HCT116 (cell line): ENCODE measurements around the gene SEC24C. TPM values are rescaled to one million over a fixed set of nuclear protein-coding genes. Genes with fewer than 3 reads are reported as not detected.

Experiments used
- ATAC-seq: fragments of 200-7000 bp; cut with Tn5 transposase; 2 replicates; pipeline ENCODE4 v1.9.1; 2020; ENCODE audit warnings: mild to moderate bottlenecking, moderate library complexity
- BruUV-seq: library from RNA; stranded (reverse); fragments of 400-500 nt; replicated peaks from 2 replicates; lab custom pipeline; 2021; lab: Mats Ljungman, UMichigan
- CTCF ChIA-PET: fragments of 300-600 bp; sonication (Branson Sonifier 250); formaldehyde crosslinking; loops from one replicate; lab custom pipeline; 2021; ENCODE audit warnings: antibody characterized with exemption; lab: Charles Lee
- POLR2A ChIA-PET: fragments of 300-600, 350-600 bp; sonication (Branson Sonifier 250); formaldehyde crosslinking; loops from one replicate; lab custom pipeline; 2021; ENCODE audit warnings: antibody characterized with exemption; lab: Charles Lee
- RAD21 ChIA-PET, 2 experiments: fragments of 300-600 bp; sonication (Branson Sonifier 250); formaldehyde crosslinking; loops; one replicate each; lab custom pipeline; 2023; ENCODE audit warnings: low total read pairs in 2 of 2; ENCODE audit not compliant: uncharacterized antibody in 2 of 2, unreplicated experiment in 2 of 2, low non-redundant PET in 1 of 2; lab: Charles Lee
- DNase-seq: peaks from one replicate; pipeline ENCODE4 v3.0.0-alpha.2; 2010; ENCODE audit warnings: low read depth, low spot score
- H2AFZ ChIP-seq: fragments of 200-600 bp; shearing (Covaris generic), sonication (generic); 2 replicates; pipeline ENCODE4 v1.6.1; 2017; ENCODE audit warnings: low read depth, mixed run types, mixed read lengths, antibody characterized with exemption, low read length; ENCODE audit not compliant: poor library complexity, severe bottlenecking
- H3K27ac ChIP-seq: 2 replicates; pipeline ENCODE4 v1.5.1; 2012; ENCODE audit warnings: low read depth, low read length
- H3K27me3 ChIP-seq: fragments of 200-600 bp; sonication (generic); 2 replicates; pipeline ENCODE4 v1.6.1; 2016; ENCODE audit warnings: mixed run types, low read length, mixed read lengths; ENCODE audit not compliant: insufficient read depth
- H3K36me3 ChIP-seq, 2 experiments: fragments of 200-500 bp in 1 of 2; fragments of 200-600 bp in 1 of 2; sonication (Bioruptor generic) in 1 of 2; sonication (generic) in 1 of 2; 2 replicates each; pipeline versions ENCODE4 v1.5.1 to v1.6.1; 2014 to 2016; ENCODE audit warnings: low read length in 2 of 2, inconsistent platforms in 1 of 2, mixed read lengths in 1 of 2, mixed run types in 1 of 2; ENCODE audit not compliant: insufficient read depth in 2 of 2, control insufficient read depth in 1 of 2
- H3K4me1 ChIP-seq, 2 experiments: fragments of 200-600 bp in 1 of 2; sonication (generic) in 1 of 2; 2 replicates each; pipeline versions ENCODE4 v1.5.1 to v1.6.1; 2012 to 2017; ENCODE audit warnings: low read length in 2 of 2, inconsistent platforms in 1 of 2, mild to moderate bottlenecking in 1 of 2, mixed read lengths in 1 of 2, mixed run types in 1 of 2, moderate library complexity in 1 of 2; ENCODE audit not compliant: insufficient read depth in 2 of 2, control insufficient read depth in 1 of 2
- H3K4me2 ChIP-seq: fragments of 200-600 bp; sonication (generic); 2 replicates; pipeline ENCODE4 v1.6.1; 2017; ENCODE audit warnings: mixed run types, low read length, mixed read lengths
- H3K4me3 ChIP-seq, 2 experiments: fragments of 200-600 bp in 1 of 2; sonication (generic) in 1 of 2; replicated peaks in 1 of 2; 2 replicates each; pipeline ENCODE4 v1.5.1; 2011 to 2016; ENCODE audit warnings: low read length in 2 of 2, control low read depth in 1 of 2, low read depth in 1 of 2, mild to moderate bottlenecking in 1 of 2, mixed read lengths in 1 of 2, mixed run types in 1 of 2
- H3K79me2 ChIP-seq: fragments of 200-600 bp; sonication (generic); 2 replicates; pipeline ENCODE4 v1.6.1; 2017; ENCODE audit warnings: mild to moderate bottlenecking, mixed run types, low read length, moderate library complexity, mixed read lengths; ENCODE audit not compliant: insufficient read depth
- H3K9ac ChIP-seq: fragments of 200-600 bp; sonication (generic); 2 replicates; pipeline ENCODE4 v1.6.1; 2016; ENCODE audit warnings: low read length, mixed read lengths
- H3K9me2 ChIP-seq: fragments of 200-600 bp; sonication (generic), shearing (Covaris generic); 2 replicates; pipeline ENCODE4 v1.6.1; 2017; ENCODE audit warnings: mixed run types, mild to moderate bottlenecking, moderate library complexity; ENCODE audit not compliant: insufficient read depth
- H3K9me3 ChIP-seq, 2 experiments: fragments of 200-500 bp in 1 of 2; fragments of 200-600 bp in 1 of 2; sonication (Bioruptor generic) in 1 of 2; sonication (generic) in 1 of 2; 2 replicates each; pipeline ENCODE4 v1.6.1; 2014 to 2017; ENCODE audit warnings: low read length in 2 of 2, mixed read lengths in 2 of 2, inconsistent platforms in 1 of 2, low read depth in 1 of 2, mild to moderate bottlenecking in 1 of 2, mixed run types in 1 of 2, moderate library complexity in 1 of 2; ENCODE audit not compliant: control insufficient read depth in 1 of 2, insufficient read depth in 1 of 2
- H4K20me1 ChIP-seq: fragments of 200-600 bp; sonication (generic), shearing (Covaris generic); 2 replicates; pipeline ENCODE4 v1.6.1; 2017; ENCODE audit warnings: mixed run types, mild to moderate bottlenecking, moderate library complexity; ENCODE audit not compliant: insufficient read depth
- EZH2 ChIP-seq: fragments of 200-600 bp; sonication (generic); IDR thresholded peaks from 2 replicates; pipeline ENCODE4 v1.6.1; 2017; ENCODE audit warnings: antibody characterized with exemption, mixed run types
- FOSL1 ChIP-seq: IDR thresholded peaks from 2 replicates; pipeline ENCODE4 v1.6.1; 2012; ENCODE audit warnings: low read depth
- JUND ChIP-seq: IDR thresholded peaks from 2 replicates; pipeline ENCODE4 v1.6.1; 2012
- POLR2A ChIP-seq: IDR thresholded peaks from 2 replicates; pipeline ENCODE4 v1.7.0; 2011; ENCODE audit warnings: borderline replicate concordance; ENCODE audit not compliant: insufficient read depth, insufficient read length; ENCODE audit errors: extremely low read depth
- YY1 ChIP-seq: IDR thresholded peaks from 2 replicates; pipeline ENCODE4 v1.6.1; 2011; ENCODE audit warnings: low read length, low read depth, moderate library complexity, mild to moderate bottlenecking; ENCODE audit not compliant: insufficient replicate concordance; ENCODE audit errors: extremely low read depth
- ZNF274 ChIP-seq: fragments of 200-500 bp; sonication (Bioruptor generic); IDR thresholded peaks from 2 replicates; pipeline ENCODE4 v1.6.1; 2014; ENCODE audit warnings: mild to moderate bottlenecking, low read depth, low read length, inconsistent platforms
- intact Hi-C: fragments of 100-400 bp; cut with micrococcal nuclease; formaldehyde crosslinking; loops from 2 replicates; pipeline ENCODE4 v1.10.0; 2022
- total RNA-seq: library from RNA; stranded (reverse); gene quantifications from one replicate; pipeline ENCODE4 v1.2.1, GENCODE V29; 2021; ENCODE audit not compliant: unreplicated experiment
- TF ChIP-seq, protein P1 (sequence below): IDR thresholded peaks from 2 replicates; pipeline ENCODE4 v1.6.1; 2012

Gene SEC24C
- total RNA-seq, 1 experiment from 2014 or later = 60.9 TPM

DNA sequence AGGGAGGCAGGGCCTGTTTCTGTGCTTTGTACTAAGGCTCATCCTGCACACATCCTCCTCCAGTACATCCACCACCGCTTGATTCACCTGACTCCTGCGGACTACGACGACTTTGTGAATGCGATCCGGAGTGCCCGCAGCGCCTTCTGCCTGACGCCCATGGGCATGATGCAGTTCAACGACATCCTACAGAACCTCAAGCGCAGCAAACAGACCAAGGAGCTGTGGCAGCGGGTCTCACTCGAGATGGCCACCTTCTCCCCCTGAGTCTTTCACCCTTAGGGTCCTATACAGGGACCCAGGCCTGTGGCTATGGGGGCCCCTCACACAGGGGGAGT, 57.0 kb downstream of the SEC24C start:
- no peaks in the 10 kb centered on the region for H3K9me2 ChIP-seq
- intact Hi-C loops = no loop called here
- H3K79me2 ChIP-seq = no peaks in the 10 kb centered on the region
- DNase-seq = no peak
- BruUV-seq = no TSS peak
- no peaks in the 10 kb centered on the region for H3K9me3 ChIP-seq
- POLR2A ChIA-PET = no interaction called here
- RAD21 ChIA-PET = no interaction called here
- no peak for ATAC-seq
- H3K4me3 ChIP-seq = no peak overlapping the region
- CTCF ChIA-PET = no interaction called here
- TF ChIP-seq POLR2A (no peak), FOSL1 (no peak), JUND (no peak)
- TF ChIP-seq, protein P1, sequence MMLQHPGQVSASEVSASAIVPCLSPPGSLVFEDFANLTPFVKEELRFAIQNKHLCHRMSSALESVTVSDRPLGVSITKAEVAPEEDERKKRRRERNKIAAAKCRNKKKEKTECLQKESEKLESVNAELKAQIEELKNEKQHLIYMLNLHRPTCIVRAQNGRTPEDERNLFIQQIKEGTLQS = no peak
- H3K27ac ChIP-seq = no peak overlapping the region
- no peaks in the 10 kb centered on the region for H4K20me1 ChIP-seq
- H3K4me2 ChIP-seq = no peak overlapping the region
- no peak overlapping the region for H3K9ac ChIP-seq
- H3K4me1 ChIP-seq = no peaks in the 10 kb centered on the region
- peaks cover 21 to 35% of the 10 kb centered on the region in 2 experiments for H3K36me3 ChIP-seq
- no peak overlapping the region for H2AFZ ChIP-seq
- no peaks in the 10 kb centered on the region for H3K27me3 ChIP-seq

DNA sequence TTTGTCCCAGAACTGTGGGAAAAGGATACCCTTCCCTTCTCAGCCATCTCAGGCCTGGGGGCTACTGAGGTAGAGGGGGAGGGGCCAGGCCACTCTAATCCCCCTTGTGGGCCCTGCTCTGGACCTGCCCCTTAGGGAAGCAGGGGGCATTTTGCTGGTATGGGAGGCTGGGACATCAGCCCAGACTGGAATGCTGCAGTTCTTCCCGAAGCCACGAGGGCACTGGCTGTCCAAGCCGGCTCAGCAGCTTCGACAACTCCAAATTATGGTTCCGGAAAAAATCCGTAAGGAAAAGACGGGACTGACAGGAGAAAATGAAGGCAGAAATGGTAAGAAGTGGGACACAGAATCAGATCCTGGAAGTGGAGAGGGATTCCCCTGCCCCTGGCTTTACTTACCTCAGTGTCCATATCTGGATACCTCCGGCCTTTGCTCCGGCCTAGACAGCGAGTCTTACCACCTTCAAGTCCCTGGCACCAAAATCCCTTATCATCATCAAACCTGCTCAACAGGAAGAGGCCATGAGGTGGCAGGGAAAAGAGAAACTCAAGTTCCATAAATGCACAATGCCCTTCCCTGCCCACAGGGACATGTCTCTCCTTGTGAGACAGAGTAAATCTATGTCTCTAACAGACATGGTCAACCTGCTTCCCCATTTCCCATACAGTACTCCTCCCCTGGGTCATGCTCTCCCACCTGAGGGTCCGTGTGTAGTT, 58.3 kb downstream of the SEC24C start:
- no peaks in the 10 kb centered on the region for H4K20me1 ChIP-seq
- CTCF ChIA-PET = no interaction called here
- H3K9me3 ChIP-seq = no peaks in the 10 kb centered on the region
- ATAC-seq = no peak
- intact Hi-C loops = no loop called here
- no peak overlapping the region for H3K4me2 ChIP-seq
- H3K4me3 ChIP-seq = no peak overlapping the region
- H3K27ac ChIP-seq = no peak overlapping the region
- no TSS peak for BruUV-seq
- no peaks in the 10 kb centered on the region for H3K9me2 ChIP-seq
- no peaks in the 10 kb centered on the region for H3K4me1 ChIP-seq
- no peaks in the 10 kb centered on the region; the same call in 1 of the 2 replicates for H3K79me2 ChIP-seq
- H3K36me3 ChIP-seq = peaks cover 21 to 42% of the 10 kb centered on the region in 2 experiments
- H3K27me3 ChIP-seq = no peaks in the 10 kb centered on the region
- RAD21 ChIA-PET = no interaction called here
- DNase-seq = no peak
- POLR2A ChIA-PET = no interaction called here
- H3K9ac ChIP-seq = no peak overlapping the region
- H2AFZ ChIP-seq = no peak overlapping the region
- TF ChIP-seq EZH2 (no peak), ZNF274 (no peak), YY1 (no peak)
